Mammary epithelial cell (primary cell): Measurements from ENCODE around the gene ALDH16A1.

Experiments
- CTCF ChIP-seq, 2 donors: IDR thresholded peaks in 1 of 2; conservative IDR thresholded peaks in 1 of 2; 2 replicates each; pipeline ENCODE4 v1.5.1; 2011 to 2012; ENCODE audit warnings: inconsistent platforms in 2 of 2, low read length in 2 of 2, mild to moderate bottlenecking in 2 of 2, control low read depth in 1 of 2, low read depth in 1 of 2; ENCODE audit not compliant: insufficient read depth in 1 of 2; ENCODE audit errors: extremely low read depth in 1 of 2
- EZH2 ChIP-seq: IDR thresholded peaks from 2 replicates; pipeline ENCODE4 v1.6.1; 2012; ENCODE audit warnings: low read length, inconsistent platforms, borderline replicate concordance

- no peak for TF ChIP-seq CTCF (conservative IDR thresholded peaks at IDR 0.05 in 1 of 2, IDR thresholded peaks at IDR 0.05 in 1 of 2; ENCODE audit: extremely low read depth in 1 of 2, insufficient read depth in 1 of 2, low read depth in 1 of 2, low read length in 2 of 2)
- no peak for TF ChIP-seq EZH2
Measured at GRCh38 chr19:49481020-49481683, 28.1 kb downstream of the ALDH16A1 start.
